ENCODE data around the gene MRPL2. TPM values are rescaled to one million over a fixed set of nuclear protein-coding genes. Genes with fewer than 3 reads are reported as not detected.

Gene MRPL2
- total RNA-seq, 1 experiment from 2014 or later = 110 TPM

DNA sequence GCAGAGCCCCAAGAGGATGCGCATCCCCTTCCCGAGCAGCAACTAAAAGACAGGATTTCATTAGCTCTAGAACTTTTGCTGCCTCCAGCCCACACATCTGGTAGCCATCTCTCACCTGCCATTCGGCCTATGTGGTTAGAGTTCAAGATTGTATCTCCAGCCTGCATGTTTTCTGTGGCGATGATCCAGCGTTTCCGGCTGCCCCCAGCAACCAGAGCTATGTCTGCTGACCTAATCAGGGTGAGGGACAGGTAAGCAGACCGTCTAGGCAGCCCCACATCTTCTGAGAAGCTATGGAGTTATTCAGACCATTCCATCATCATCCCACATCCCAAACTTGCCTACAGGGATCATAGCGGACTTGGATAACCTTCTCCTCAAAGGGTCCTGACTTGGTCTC is 3.3 kb downstream of the MRPL2 start:
- Histone ChIP-seq H3K4me1 (replicated peaks; ENCODE audit: insufficient read depth) (peaks cover 15% of the 10 kb centered on the region), H3K79me2 (ENCODE audit: low read depth) (peaks cover 42% of the 10 kb centered on the region), H3K4me3 (no peak overlapping the region), H3K27me3 (ENCODE audit: insufficient read depth, low read depth) (no peaks in the 10 kb centered on the region), H3K27ac (no peak overlapping the region), H4K20me1 (ENCODE audit: insufficient read depth) (no peaks in the 10 kb centered on the region), H3K4me2 (no peak overlapping the region), H3K36me3 (ENCODE audit: low read depth) (no peaks in the 10 kb centered on the region), H3F3A (ENCODE audit: insufficient read depth, low read depth) (peaks cover 30% of the 10 kb centered on the region; the same call in 1 of the 2 replicates), H3K9me3 (ENCODE audit: insufficient read depth, low read depth) (no peaks in the 10 kb centered on the region), H2AFZ (no peak overlapping the region), H3K9me2 (ENCODE audit: insufficient read depth) (no peaks in the 10 kb centered on the region)
- BruUV-seq (replicated peaks) = no TSS peak
- DNase-seq = no peak
- intact Hi-C loops (cut with micrococcal nuclease; ENCODE audit: unreplicated experiment) = loop anchor here (5.0 kb wide), 1 partner anchor 44 kb away; the partner anchor contains the start of genes KLHDC3 and MEA1
- ChIA-PET CTCF (no interaction called here), POLR2A (ENCODE audit: unreplicated experiment) (no interaction called here)
- TF ChIP-seq, protein P1, sequence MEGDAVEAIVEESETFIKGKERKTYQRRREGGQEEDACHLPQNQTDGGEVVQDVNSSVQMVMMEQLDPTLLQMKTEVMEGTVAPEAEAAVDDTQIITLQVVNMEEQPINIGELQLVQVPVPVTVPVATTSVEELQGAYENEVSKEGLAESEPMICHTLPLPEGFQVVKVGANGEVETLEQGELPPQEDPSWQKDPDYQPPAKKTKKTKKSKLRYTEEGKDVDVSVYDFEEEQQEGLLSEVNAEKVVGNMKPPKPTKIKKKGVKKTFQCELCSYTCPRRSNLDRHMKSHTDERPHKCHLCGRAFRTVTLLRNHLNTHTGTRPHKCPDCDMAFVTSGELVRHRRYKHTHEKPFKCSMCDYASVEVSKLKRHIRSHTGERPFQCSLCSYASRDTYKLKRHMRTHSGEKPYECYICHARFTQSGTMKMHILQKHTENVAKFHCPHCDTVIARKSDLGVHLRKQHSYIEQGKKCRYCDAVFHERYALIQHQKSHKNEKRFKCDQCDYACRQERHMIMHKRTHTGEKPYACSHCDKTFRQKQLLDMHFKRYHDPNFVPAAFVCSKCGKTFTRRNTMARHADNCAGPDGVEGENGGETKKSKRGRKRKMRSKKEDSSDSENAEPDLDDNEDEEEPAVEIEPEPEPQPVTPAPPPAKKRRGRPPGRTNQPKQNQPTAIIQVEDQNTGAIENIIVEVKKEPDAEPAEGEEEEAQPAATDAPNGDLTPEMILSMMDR (conservative IDR thresholded peaks at IDR 0.05) = no peak
- no peak for TF ChIP-seq EZH2 (IDR thresholded peaks at IDR 0.05; ENCODE audit: low read depth)

DNA sequence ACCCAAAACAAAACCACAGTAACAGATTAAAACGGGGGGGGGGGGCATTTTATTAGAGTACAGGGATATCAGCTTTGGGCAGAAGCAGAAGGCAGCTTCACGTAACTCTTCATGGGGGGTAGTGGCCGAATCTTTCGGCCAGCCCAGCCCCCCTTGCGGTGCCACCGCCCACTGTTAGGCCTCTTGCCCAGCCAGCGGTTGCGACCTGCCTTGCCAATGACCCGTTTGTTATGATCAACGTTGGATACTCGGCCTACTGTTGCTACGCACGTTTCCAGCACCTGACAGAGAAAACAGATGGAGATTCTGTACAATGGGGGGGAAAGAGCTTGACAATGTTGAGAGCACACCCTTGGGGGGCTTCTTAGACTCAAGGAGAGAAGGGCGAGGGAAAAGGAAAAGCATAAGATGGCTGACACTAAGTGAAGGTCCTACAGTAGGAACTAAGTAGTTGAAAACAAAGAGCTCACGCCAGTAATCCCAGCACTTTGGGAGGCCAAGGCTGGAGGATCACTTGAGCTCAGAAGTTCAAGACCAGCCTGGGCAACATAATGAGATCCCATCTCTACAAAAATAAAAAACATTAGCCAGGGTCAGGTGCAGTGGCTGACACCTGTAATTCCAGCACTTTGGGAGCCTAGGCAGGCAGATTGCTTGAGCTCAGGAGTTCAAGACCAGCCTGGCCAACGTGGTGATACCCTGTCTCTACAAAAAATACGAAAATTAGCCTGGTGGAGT is 4.9 kb downstream of the MRPL2 start:
- Histone ChIP-seq H3K4me3 (peak overlapping the region; percentile 89; the same call in 1 of the 2 replicates), H3K4me2 (peak overlapping the region; percentile 99), H3K4me1 (replicated peaks; ENCODE audit: insufficient read depth) (peaks cover 10% of the 10 kb centered on the region), H2AFZ (no peak overlapping the region), H3K27me3 (ENCODE audit: insufficient read depth, low read depth) (no peaks in the 10 kb centered on the region), H3K79me2 (ENCODE audit: low read depth) (peaks cover 42% of the 10 kb centered on the region), H4K20me1 (ENCODE audit: insufficient read depth) (no peaks in the 10 kb centered on the region), H3K36me3 (ENCODE audit: low read depth) (no peaks in the 10 kb centered on the region), H3K9me3 (ENCODE audit: insufficient read depth, low read depth) (no peaks in the 10 kb centered on the region), H3K27ac (no peak overlapping the region), H3F3A (ENCODE audit: insufficient read depth, low read depth) (peaks cover 18% of the 10 kb centered on the region; the same call in 1 of the 2 replicates), H3K9me2 (ENCODE audit: insufficient read depth) (no peaks in the 10 kb centered on the region)
- no peak for DNase-seq
- CTCF ChIA-PET = interaction anchor here (0.6 to 0.9 kb wide), 3 partner anchors 47 to 116 kb away, joined by 3 to 6 read pairs (median 5); no protein-coding TSS in a partner anchor
- intact Hi-C loops (cut with micrococcal nuclease; ENCODE audit: unreplicated experiment) = no loop called here
- no peak for TF ChIP-seq EZH2 (IDR thresholded peaks at IDR 0.05; ENCODE audit: low read depth)
- TF ChIP-seq, protein P1 (conservative IDR thresholded peaks at IDR 0.05) = no peak
- POLR2A ChIA-PET (ENCODE audit: unreplicated experiment) = interaction anchor here (0.6 to 1.0 kb wide), 5 partner anchors 70 to 1320 kb away, joined by 3 to 6 read pairs (median 4); partner anchors contain the start of genes CNPY3, PPP2R5D and SRF
- BruUV-seq (replicated peaks) = TSS peak; percentile 93

DNA sequence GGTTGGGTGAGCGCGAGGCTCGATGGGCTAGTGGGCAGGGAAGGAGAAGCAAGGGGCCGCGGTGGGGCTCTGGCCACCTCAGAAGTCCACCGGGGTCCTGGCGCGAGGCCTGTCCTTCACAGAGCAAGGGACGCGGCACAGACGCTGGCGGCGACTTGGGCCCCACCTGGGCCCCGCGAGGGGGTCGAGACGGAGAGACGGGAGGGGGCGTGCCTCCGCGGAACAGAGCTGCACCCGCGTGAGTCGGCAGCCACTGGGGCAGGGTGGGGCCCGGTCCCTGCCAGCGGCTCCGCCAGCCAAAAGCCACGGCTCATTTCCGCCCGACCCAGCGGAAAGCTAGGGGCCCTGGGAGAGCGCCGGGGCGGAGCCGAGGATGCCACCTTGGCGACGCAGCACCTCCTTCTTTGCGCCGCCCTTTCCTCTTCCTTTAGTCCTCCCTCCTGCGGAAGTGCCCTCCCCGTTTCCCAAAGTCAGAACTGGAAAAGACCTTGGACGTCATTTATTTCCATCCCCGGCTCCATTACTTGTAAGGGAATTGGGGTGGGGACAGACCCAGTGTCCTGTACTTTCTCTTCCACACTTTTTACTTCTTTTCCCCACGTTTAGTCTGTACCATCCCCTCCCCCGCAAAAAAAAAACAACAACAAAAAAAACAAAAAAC is 5.6 kb downstream of the MRPL2 start, which contains the start of gene CUL7:
Gene CUL7, minus strand, starts transcription at position 307 of the 661 bp plus-strand sequence. CDS start 1,063 bp downstream, outside the sequence.
- CTCF ChIA-PET = interaction anchor here (0.5 to 0.9 kb wide), 5 partner anchors 46 to 117 kb away, joined by 3 to 8 read pairs (median 5); no protein-coding TSS in a partner anchor
- peak within 1 kb of the TSS; percentile 64 for H3K27ac ChIP-seq

More for the DNA sequence above, 5.6 kb downstream of the MRPL2 start, which contains the start of gene CUL7:
- Histone ChIP-seq H4K20me1 (ENCODE audit: insufficient read depth) (no peaks in the 10 kb centered on the region), H3K9me2 (ENCODE audit: insufficient read depth) (no peaks in the 10 kb centered on the region), H2AFZ (peak within 1 kb of the TSS; percentile 91), H3K4me2 (peak within 1 kb of the TSS; percentile 99), H3K4me1 (replicated peaks; ENCODE audit: insufficient read depth) (peaks cover 10% of the 10 kb centered on the region), H3K9me3 (ENCODE audit: insufficient read depth, low read depth) (no peaks in the 10 kb centered on the region), H3K4me3 (peak within 1 kb of the TSS; percentile 89), H3K36me3 (ENCODE audit: low read depth) (peaks cover 3% of the 10 kb centered on the region; the same call in 1 of the 2 replicates), H3K79me2 (ENCODE audit: low read depth) (peaks cover 36% of the 10 kb centered on the region), H3K27me3 (ENCODE audit: insufficient read depth, low read depth) (no peaks in the 10 kb centered on the region), H3F3A (ENCODE audit: insufficient read depth, low read depth) (peaks cover 18% of the 10 kb centered on the region; the same call in 1 of the 2 replicates)
- no TSS peak for BruUV-seq (replicated peaks)
- intact Hi-C loops (cut with micrococcal nuclease; ENCODE audit: unreplicated experiment) = no loop called here
- POLR2A ChIA-PET (ENCODE audit: unreplicated experiment) = interaction anchor here (0.5 to 1.0 kb wide), 7 partner anchors 69 to 1319 kb away, joined by 3 to 6 read pairs (median 4); partner anchors contain the start of genes ABCC10, CNPY3, PPP2R5D and SRF
- peak; percentile 85 to 92 for DNase-seq
- TF ChIP-seq, protein P1 (conservative IDR thresholded peaks at IDR 0.05) = 0 out of 2 replicates have a peak, but pooled peaks have one; percentile 15
- TF ChIP-seq EZH2 (IDR thresholded peaks at IDR 0.05; ENCODE audit: low read depth) = no peak

Data from PC-9 (cell line).